NOMO-1 treated with DMSO at 0.1 percent for 48 hours (cell line): ENCODE data around the gene HNF1A.
A peak's percentile ranks its signal among the peaks of the same experiment; 100 is the strongest.

Experiments used
- DNase-seq: peaks from one replicate; lab custom pipeline; 2025; ENCODE audit not compliant: unreplicated experiment; lab: John Stamatoyannopoulos, UW

Gene HNF1A

DNA sequence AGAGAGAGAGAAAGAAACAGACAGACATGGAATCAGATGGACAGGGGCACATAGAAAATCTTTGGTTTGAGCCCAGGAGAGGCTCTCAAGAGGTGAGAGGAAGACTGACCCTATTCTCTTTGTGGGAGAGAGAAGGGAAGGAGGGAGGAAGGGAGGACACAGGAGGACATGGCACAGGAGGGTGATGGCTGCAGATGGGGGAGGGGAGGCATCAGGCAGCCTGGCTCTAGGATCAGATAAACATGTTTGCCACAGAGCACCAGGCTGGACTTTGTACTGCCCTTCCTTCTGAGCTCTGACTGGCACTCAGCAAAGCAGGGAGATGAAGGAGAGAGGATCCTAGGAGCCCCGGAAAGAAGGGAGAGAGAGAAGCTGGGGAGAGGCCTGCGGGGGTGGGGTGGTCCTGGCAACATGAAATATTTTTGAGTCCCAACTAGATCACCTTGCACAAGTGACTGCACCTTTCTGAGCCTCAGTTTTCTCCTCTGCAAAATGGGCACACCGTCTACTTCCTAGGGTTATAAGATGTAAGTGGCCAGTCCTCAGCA is 6.1 kb downstream of the HNF1A start:
- no peak for DNase-seq

DNA sequence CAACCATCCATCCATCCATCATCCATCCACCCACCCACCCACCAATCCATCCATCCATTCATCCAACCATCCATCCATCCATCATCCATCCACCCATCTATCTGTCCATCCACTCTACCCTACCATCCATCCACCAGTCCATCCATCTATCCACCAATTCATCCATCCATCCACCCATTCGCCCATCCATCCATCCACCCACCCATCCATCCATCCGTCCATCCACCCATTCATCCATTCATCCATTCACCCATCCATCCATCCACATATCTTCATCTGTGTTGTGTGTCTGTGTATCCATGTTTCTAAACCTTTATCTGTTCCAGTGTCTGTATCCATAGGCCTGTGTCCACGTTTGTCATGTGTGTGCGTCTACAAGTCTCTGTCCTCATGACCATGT is 9.9 kb downstream of the HNF1A start:
- DNase-seq: no peak

DNA sequence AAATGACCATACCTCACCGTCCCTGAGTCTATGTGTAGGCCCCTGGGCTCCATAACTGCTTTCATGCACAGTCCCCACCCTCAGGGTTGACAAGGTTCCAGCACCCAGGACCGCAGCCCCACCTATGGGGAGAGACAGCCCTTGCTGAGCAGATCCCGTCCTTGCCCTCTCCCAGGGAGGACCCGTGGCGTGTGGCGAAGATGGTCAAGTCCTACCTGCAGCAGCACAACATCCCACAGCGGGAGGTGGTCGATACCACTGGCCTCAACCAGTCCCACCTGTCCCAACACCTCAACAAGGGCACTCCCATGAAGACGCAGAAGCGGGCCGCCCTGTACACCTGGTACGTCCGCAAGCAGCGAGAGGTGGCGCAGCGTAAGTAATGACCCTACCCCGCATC is 10.3 kb downstream of the HNF1A start:
- no peak for DNase-seq

DNA sequence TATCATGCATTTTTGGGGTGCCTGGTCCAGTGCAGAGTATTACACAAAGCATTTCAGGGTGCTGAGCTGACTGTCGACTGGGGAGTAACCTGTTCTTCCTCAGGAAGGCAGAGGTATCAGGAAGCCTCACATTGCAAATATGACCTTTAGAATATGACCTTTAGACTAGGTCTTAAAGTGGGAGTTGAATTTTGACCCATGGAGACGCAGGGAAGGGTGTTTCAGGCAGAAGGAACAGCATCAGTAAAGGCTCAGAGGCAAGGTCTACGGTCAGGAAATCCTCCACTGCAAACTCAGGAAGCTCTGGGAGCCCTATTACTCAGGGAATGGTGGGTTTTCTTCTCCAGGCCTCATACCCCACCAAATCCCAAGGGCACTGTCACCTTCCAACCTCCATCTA is 11.3 kb downstream of the HNF1A start:
- DNase-seq: no peak

DNA sequence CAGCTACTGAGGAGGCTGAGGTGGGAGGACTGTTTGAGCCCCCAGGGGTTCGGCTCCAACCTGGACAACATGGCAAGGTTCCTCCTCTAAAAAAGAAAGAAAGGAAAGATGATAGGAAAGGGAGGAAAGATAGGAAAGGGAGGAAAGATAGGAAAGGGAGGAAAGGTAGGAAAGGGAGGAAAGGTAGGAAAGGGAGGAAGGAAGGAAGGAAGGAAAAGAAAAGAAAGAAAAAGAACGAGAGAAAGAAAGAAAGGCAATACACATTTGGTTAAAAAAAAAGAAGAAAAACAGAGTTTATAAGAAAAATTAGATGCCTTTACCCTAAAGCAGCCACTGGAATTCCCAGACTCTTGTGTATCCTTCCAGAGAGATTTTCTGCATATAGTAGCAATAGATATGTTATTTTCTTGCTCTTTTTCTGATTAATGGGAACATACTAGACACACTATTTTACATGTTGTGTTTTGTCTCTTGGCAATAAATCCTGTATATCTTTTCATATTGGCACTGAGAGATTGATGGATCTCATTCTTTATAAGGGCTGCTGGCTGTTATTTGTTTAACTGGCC is 12.2 kb downstream of the HNF1A start:
- DNase-seq: no peak

DNA sequence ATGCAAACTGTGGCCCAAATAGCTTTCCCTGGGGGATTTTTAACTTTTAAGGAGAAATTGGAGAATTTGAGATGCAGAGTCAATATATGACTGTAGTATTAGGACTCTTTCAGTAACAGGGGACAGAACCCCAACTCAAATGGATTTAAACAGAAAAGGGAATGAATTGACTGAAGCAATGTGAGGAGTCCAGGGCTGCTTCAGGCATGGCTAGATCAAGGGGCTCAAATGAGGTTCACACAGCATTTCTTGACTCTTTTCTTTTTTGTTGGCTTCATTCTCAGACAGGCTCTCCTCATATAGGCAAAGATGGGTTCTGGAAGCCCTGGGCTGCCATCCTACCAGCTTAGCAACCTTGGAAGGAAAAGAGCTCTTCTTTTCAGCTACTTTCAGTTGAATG is 13.6 kb downstream of the HNF1A start:
- no peak for DNase-seq

DNA sequence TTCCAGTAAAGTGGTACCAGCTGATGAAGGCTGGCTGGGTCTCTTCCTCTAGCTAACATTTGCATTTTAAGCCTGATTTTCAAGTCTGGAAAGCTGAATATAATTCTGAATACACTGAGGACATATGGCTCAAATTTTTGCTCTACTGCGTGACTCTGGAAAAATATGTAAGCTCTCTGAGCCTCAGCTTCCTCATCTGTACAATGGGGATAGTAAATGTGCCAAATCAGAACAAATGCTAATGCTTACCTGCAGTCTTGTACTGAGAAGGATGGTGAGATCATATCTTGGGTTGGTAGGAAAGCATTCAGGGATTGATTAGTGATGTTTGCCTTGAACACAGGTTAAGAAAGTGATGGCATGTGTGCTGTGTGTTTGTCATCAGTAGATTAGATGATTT is 14.6 kb downstream of the HNF1A start:
- DNase-seq: no peak

DNA sequence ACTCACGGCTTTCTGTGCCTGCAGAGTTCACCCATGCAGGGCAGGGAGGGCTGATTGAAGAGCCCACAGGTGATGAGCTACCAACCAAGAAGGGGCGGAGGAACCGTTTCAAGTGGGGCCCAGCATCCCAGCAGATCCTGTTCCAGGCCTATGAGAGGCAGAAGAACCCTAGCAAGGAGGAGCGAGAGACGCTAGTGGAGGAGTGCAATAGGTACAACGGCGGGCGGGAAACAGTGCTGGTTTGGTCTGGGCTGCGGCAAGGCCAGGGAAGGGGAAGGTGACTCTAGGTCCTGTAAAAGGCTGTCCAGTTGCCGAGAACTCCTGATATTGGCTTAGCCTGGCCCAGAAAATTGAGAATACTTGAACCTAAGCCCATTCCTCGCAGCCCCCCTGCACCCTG is 15.2 kb downstream of the HNF1A start:
- DNase-seq: no peak

DNA sequence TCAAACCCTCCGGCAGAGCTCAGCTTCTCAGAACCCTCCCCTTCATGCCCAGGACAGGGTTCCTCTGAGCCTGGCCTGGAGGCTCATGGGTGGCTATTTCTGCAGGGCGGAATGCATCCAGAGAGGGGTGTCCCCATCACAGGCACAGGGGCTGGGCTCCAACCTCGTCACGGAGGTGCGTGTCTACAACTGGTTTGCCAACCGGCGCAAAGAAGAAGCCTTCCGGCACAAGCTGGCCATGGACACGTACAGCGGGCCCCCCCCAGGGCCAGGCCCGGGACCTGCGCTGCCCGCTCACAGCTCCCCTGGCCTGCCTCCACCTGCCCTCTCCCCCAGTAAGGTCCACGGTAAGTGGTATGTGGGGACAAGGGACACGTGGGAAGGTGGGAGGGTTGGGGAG is 15.7 kb downstream of the HNF1A start:
- no peak for DNase-seq

DNA sequence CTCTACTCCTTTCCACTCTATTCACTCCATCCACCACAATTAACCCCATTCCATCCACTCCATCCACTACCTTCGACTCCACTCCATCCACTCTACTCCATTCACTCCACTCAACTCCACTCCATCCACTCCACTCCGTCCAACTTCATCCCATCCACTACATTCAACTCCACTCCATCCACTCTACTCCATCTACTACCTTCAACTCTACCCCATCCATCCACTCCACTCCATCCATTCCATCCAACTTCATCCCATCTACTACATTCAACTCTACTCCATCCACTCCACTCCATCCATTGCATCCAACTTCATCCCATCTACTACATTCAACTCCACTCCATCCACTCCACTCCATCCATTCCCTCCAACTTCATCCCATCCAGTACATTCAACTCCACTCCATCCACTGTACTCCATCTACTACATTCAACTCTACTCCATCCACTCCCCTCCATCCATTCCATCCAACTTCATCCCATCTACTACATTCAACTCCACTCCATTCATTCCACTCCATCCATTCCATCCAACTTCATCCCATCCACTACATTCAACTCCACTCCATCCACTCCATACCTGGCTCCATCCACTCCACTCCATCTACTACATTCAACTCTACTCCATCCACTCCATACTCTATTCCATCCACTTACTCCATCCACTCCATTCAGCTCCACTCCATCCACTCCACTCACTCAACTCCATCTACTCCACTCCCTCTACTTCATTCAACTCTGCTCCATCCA is 16.4 kb downstream of the HNF1A start:
- no peak for DNase-seq

DNA sequence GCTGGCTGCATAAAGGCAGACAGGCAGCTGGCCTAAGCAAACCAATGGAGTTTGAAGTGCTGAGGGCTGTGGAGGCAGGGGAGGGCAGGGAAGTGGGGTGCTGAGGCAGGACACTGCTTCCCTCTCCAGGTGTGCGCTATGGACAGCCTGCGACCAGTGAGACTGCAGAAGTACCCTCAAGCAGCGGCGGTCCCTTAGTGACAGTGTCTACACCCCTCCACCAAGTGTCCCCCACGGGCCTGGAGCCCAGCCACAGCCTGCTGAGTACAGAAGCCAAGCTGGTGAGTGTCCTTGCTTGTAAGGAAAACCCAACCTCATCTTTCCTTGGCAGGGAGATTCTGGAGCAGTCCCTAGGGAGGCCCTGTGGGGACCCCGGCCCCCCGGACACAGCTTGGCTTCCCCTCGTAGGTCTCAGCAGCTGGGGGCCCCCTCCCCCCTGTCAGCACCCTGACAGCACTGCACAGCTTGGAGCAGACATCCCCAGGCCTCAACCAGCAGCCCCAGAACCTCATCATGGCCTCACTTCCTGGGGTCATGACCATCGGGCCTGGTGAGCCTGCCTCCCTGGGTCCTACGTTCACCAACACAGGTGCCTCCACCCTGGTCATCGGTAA is 17.9 kb downstream of the HNF1A start:
- DNase-seq: no peak

DNA sequence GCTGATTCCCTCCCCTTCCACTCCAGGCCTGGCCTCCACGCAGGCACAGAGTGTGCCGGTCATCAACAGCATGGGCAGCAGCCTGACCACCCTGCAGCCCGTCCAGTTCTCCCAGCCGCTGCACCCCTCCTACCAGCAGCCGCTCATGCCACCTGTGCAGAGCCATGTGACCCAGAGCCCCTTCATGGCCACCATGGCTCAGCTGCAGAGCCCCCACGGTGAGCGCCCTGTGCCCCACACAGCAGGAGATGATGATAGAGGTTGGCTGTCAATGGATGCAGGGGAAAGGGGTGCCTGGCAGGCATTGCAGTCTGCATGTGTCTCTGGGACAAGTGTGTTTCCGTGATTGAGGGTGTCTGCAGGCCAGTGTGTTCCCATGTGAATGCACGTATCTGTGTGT is 19.1 kb downstream of the HNF1A start:
- no peak for DNase-seq

DNA sequence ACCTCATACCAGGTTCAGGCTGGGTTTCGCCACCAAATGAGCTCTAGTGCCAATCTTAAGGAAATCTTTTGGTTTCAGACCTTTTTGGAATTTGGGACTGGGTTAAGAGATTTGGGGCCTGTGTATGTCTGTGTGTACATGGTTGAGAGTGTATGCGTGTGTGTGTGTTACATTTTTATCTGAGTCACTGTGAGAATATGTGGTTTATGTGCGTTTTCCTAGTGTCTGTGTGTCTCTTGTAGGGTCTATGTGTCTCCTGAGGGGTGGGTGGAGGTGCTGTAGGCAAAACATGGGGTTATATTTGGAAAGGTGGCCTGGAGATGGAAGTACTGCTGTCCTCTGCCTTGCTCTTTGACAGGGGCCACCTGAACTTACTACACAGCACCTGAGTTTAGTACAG is 20.1 kb downstream of the HNF1A start:
- DNase-seq: no peak

DNA sequence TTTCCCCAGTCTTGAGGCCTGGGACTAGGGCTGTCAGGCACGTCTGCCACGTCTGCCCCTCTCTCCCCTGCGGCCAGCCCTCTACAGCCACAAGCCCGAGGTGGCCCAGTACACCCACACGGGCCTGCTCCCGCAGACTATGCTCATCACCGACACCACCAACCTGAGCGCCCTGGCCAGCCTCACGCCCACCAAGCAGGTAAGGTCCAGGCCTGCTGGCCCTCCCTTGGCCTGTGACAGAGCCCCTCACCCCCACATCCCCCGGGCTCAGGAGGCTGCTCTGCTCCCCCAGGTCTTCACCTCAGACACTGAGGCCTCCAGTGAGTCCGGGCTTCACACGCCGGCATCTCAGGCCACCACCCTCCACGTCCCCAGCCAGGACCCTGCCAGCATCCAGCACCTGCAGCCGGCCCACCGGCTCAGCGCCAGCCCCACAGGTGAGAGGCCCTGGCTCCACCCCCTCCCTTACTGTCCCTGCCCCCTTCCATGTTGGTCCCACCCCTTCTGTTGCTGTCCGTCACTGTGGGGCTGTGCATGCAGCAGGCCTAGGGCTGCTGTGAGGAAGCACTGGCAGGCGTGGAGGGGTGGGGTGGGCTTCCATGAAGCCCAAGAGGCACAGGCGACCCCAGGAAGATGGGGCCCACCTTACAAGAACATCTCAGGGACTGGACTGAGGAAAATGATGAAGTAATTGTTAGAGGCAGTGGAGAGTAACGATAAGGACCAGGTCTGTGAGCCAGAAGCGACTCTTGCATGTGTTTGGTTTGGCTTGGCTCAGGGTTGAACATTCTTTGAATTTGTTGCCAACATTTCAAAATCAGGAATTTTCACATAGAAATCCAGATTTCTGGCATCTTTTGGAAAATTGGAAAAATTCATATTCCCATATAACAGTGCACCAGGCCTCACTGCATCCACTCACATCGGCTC is 21.1 kb downstream of the HNF1A start:
- no peak for DNase-seq

DNA sequence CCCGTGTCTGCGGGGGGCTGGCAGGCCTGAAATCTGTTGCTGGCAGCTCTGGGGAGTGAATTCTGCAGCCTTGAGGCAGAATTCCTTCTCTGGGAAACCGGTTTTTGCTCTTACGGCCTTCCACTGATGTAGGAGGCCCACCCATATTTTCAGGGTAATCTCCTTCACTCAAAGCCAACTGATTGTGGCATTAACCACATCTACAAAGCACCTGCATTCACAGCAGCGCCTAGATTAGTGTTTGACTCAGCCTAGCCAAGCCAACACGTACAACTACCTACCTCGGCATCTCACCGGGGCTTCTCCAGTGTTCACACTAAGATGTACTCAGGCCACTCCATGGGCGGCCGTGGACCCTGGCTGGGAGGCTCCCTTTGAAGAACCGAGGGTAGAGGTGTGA is 22.2 kb downstream of the HNF1A start:
- DNase-seq: no peak

DNA sequence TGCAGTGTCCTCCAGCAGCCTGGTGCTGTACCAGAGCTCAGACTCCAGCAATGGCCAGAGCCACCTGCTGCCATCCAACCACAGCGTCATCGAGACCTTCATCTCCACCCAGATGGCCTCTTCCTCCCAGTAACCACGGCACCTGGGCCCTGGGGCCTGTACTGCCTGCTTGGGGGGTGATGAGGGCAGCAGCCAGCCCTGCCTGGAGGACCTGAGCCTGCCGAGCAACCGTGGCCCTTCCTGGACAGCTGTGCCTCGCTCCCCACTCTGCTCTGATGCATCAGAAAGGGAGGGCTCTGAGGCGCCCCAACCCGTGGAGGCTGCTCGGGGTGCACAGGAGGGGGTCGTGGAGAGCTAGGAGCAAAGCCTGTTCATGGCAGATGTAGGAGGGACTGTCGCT is 22.7 kb downstream of the HNF1A start:
- no peak for DNase-seq

DNA sequence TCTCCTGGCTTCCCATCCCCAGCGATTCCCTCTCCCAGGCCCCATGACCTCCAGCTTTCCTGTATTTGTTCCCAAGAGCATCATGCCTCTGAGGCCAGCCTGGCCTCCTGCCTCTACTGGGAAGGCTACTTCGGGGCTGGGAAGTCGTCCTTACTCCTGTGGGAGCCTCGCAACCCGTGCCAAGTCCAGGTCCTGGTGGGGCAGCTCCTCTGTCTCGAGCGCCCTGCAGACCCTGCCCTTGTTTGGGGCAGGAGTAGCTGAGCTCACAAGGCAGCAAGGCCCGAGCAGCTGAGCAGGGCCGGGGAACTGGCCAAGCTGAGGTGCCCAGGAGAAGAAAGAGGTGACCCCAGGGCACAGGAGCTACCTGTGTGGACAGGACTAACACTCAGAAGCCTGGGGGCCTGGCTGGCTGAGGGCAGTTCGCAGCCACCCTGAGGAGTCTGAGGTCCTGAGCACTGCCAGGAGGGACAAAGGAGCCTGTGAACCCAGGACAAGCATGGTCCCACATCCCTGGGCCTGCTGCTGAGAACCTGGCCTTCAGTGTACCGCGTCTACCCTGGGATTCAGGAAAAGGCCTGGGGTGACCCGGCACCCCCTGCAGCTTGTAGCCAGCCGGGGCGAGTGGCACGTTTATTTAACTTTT is 23.6 kb downstream of the HNF1A start:
- DNase-seq: no peak

DNA sequence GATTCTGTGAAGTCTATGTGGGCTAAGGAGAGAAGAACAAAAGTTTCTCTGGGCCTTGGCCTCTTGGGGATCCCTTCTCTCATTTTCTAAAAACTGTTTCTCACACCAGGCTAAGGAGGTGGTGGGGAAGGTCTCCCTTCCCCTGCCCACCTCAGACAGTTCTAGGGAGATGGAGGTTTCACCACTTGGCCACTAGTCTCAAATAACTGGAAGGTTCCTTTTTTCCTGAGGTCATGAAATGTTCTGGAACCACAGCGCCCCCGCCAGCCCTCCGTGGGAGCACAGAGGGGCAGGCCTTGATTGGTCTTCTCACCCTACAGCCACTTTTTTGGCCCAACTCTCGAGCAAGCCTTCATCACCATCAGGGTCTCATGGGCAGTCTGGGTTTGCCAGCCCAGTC is 25.3 kb downstream of the HNF1A start:
- peak; percentile 32 for DNase-seq

DNA sequence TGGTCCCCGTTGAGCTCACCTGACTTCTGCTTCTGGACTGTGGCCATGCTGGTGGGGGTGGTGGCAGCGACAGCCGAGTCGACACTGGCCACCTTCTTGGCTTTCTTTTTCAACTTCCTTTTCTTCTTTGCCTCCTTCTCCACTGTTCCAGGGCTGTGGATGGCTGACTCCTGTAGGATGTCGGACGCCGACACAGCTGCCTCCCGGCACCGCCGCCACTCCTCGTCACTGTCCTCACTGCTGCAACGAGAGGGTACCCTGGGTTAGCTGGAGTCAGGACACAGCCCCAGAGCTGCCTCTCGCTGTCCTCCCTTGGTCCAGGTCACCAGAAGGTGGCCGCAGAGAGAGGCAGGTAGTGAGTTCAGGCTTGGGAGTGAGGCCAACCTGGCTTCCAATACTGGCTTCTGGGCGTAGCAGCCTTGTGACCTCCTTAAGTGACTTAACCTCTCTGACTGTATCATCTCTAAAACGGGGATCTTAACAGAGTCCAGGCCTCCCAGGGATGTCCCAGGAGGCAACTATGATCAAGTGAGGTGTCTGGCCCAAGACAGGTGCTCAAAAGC is 26.0 kb downstream of the HNF1A start:
- DNase-seq: no peak

DNA sequence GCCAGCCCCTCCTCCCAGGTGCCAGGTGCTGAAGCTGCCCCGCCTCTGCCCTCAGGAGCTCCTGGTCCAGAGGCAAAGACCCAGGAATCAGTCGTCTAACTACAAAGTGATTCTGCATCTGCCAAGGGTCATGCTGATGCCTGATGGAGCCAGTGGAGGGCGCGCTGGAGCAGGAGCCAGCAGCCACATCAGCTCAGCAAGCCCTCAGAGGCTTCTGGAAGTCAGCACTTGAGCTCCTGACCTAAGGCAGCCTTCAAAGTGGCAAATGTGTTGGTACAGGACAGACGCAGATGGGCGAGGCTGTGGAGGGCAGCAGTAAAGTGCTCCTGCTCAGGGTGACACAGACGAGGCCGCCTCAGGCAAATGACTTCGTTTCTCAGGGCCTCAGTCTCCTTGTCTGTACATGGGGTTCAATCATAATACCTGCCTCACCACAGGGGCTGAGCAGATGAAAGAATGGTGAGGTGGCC is 27.0 kb downstream of the HNF1A start:
- DNase-seq: peak; percentile 25
